ENCODE data around the gene PRKRA.

Gene PRKRA

GRCh38 chr2:178436662-178437061 is 14.3 kb downstream of the PRKRA start:
- H3K4me1 ChIP-seq (ENCODE audit: control insufficient read depth, low read length) = no peaks in the 10 kb centered on the region
- H3K4me3 ChIP-seq (ENCODE audit: low read length) = no peak overlapping the region
- H3F3A ChIP-seq (ENCODE audit: control insufficient read depth, insufficient read depth) = no peaks in the 10 kb centered on the region
- H3K27ac ChIP-seq (ENCODE audit: low read depth, low read length) = no peak overlapping the region
- H3K79me2 ChIP-seq (ENCODE audit: control insufficient read depth, low read length) = no peaks in the 10 kb centered on the region
- TF ChIP-seq CTCF (IDR thresholded peaks at IDR 0.05; ENCODE audit: low read depth, low read length, poor library complexity, severe bottlenecking) = no peak
- TF ChIP-seq EZH2phosphoT487 (IDR thresholded peaks at IDR 0.05; ENCODE audit: borderline replicate concordance, low read length) = no peak
- peaks cover 92% of the 10 kb centered on the region for H3K36me3 ChIP-seq (ENCODE audit: control insufficient read depth, low read length)
- no peaks in the 10 kb centered on the region for H3K27me3 ChIP-seq (ENCODE audit: control insufficient read depth, low read length)
- H3K9me3 ChIP-seq (ENCODE audit: control insufficient read depth, insufficient read depth, low read length) = no peaks in the 10 kb centered on the region
- H3K4me2 ChIP-seq (ENCODE audit: low read length) = no peak overlapping the region
- no peaks in the 10 kb centered on the region for H3K9me2 ChIP-seq (replicated peaks; ENCODE audit: control insufficient read depth, low read length)
- H4K20me1 ChIP-seq (ENCODE audit: control insufficient read depth, insufficient read depth, low read depth, low read length) = no peaks in the 10 kb centered on the region

GRCh38 chr2:178429336-178429735 is 21.6 kb downstream of the PRKRA start:
- no peak overlapping the region for H3K4me2 ChIP-seq (ENCODE audit: low read length)
- H3K4me3 ChIP-seq (ENCODE audit: low read length) = no peak overlapping the region
- peaks cover 59% of the 10 kb centered on the region for H3K36me3 ChIP-seq (ENCODE audit: control insufficient read depth, low read length)
- H3K9me3 ChIP-seq (ENCODE audit: control insufficient read depth, insufficient read depth, low read length) = no peaks in the 10 kb centered on the region
- no peaks in the 10 kb centered on the region for H3K79me2 ChIP-seq (ENCODE audit: control insufficient read depth, low read length)
- no peaks in the 10 kb centered on the region for H3K27me3 ChIP-seq (ENCODE audit: control insufficient read depth, low read length)
- no peaks in the 10 kb centered on the region for H3F3A ChIP-seq (ENCODE audit: control insufficient read depth, insufficient read depth)
- H3K9me2 ChIP-seq (replicated peaks; ENCODE audit: control insufficient read depth, low read length) = no peaks in the 10 kb centered on the region
- H4K20me1 ChIP-seq (ENCODE audit: control insufficient read depth, insufficient read depth, low read depth, low read length) = no peaks in the 10 kb centered on the region
- TF ChIP-seq CTCF (IDR thresholded peaks at IDR 0.05; ENCODE audit: low read depth, low read length, poor library complexity, severe bottlenecking) (no peak), EZH2phosphoT487 (IDR thresholded peaks at IDR 0.05; ENCODE audit: borderline replicate concordance, low read length) (no peak)
- H3K4me1 ChIP-seq (ENCODE audit: control insufficient read depth, low read length) = no peaks in the 10 kb centered on the region
- no peak overlapping the region for H3K27ac ChIP-seq (ENCODE audit: low read depth, low read length)

GRCh38 chr2:178428396-178428806 is 22.6 kb downstream of the PRKRA start:
- Histone ChIP-seq H3K27me3 (ENCODE audit: control insufficient read depth, low read length) (no peaks in the 10 kb centered on the region), H3F3A (ENCODE audit: control insufficient read depth, insufficient read depth) (no peaks in the 10 kb centered on the region), H3K36me3 (ENCODE audit: control insufficient read depth, low read length) (peaks cover 50% of the 10 kb centered on the region), H3K9me2 (replicated peaks; ENCODE audit: control insufficient read depth, low read length) (no peaks in the 10 kb centered on the region), H3K9me3 (ENCODE audit: control insufficient read depth, insufficient read depth, low read length) (no peaks in the 10 kb centered on the region), H3K79me2 (ENCODE audit: control insufficient read depth, low read length) (no peaks in the 10 kb centered on the region), H3K4me1 (ENCODE audit: control insufficient read depth, low read length) (no peaks in the 10 kb centered on the region), H3K4me3 (ENCODE audit: low read length) (no peak overlapping the region), H3K4me2 (ENCODE audit: low read length) (no peak overlapping the region), H3K27ac (ENCODE audit: low read depth, low read length) (no peak overlapping the region), H4K20me1 (ENCODE audit: control insufficient read depth, insufficient read depth, low read depth, low read length) (no peaks in the 10 kb centered on the region)
- TF ChIP-seq EZH2phosphoT487 (IDR thresholded peaks at IDR 0.05; ENCODE audit: borderline replicate concordance, low read length) (no peak), CTCF (IDR thresholded peaks at IDR 0.05; ENCODE audit: low read depth, low read length, poor library complexity, severe bottlenecking) (no peak)

GRCh38 chr2:178427458-178427857 is 23.5 kb downstream of the PRKRA start:
- Histone ChIP-seq H3K27me3 (ENCODE audit: control insufficient read depth, low read length) (no peaks in the 10 kb centered on the region), H3K4me2 (ENCODE audit: low read length) (no peak overlapping the region), H4K20me1 (ENCODE audit: control insufficient read depth, insufficient read depth, low read depth, low read length) (no peaks in the 10 kb centered on the region), H3K27ac (ENCODE audit: low read depth, low read length) (no peak overlapping the region), H3F3A (ENCODE audit: control insufficient read depth, insufficient read depth) (no peaks in the 10 kb centered on the region), H3K9me2 (replicated peaks; ENCODE audit: control insufficient read depth, low read length) (no peaks in the 10 kb centered on the region), H3K79me2 (ENCODE audit: control insufficient read depth, low read length) (no peaks in the 10 kb centered on the region), H3K9me3 (ENCODE audit: control insufficient read depth, insufficient read depth, low read length) (no peaks in the 10 kb centered on the region), H3K36me3 (ENCODE audit: control insufficient read depth, low read length) (peaks cover 41% of the 10 kb centered on the region), H3K4me3 (ENCODE audit: low read length) (no peak overlapping the region), H3K4me1 (ENCODE audit: control insufficient read depth, low read length) (no peaks in the 10 kb centered on the region)
- TF ChIP-seq EZH2phosphoT487 (IDR thresholded peaks at IDR 0.05; ENCODE audit: borderline replicate concordance, low read length) = no peak
